Measurements from ENCODE around the gene NKAPD1. TPM values are rescaled to one million over a fixed set of nuclear protein-coding genes. Genes with fewer than 3 reads are reported as not detected.

NKAPD1 gene
- total and polyA plus RNA-seq, 10 of the 15 experiments (the other 5 are each of a cell fraction or from before 2014, with no cell fraction given): 9.6 to 43.3 (median 19.2) TPM

- ChIA-PET CTCF (interaction anchor here (0.9 to 1.3 kb wide), 3 partner anchors 26 to 238 kb away, joined by 3 to 4 read pairs (median 3); no protein-coding TSS in a partner anchor), SMC1A (ENCODE audit: uncharacterized antibody, unreplicated experiment) (interaction anchor here (0.7 to 1.5 kb wide), 3 partner anchors 9 to 27 kb away, joined by 3 to 4 read pairs (median 4); no protein-coding TSS in a partner anchor), RAD21 (ENCODE audit: unreplicated experiment) (no interaction called here), POLR2A (no interaction called here)
- FAIRE-seq (no peak), DNase-seq (ENCODE audit: low read depth, low spot score) (no peak), ATAC-seq (no peak)
- in situ Hi-C loops (cut with MboI) (no loop called here), intact Hi-C loops (cut with micrococcal nuclease; ENCODE audit: unreplicated experiment) (no loop called here)
- Histone ChIP-seq H2AFZ (ENCODE audit: control insufficient read depth, low read depth, low read length) (no peak overlapping the region), H3K27ac (ENCODE audit: control insufficient read depth, insufficient read depth) (no peak overlapping the region), H3K9ac (ENCODE audit: control insufficient read depth, insufficient read depth, low read length) (no peak overlapping the region), H3K27me3 (replicated peaks in 1 of 2; ENCODE audit: control insufficient read depth in 2 of 2, insufficient read depth in 2 of 2, low read length in 1 of 2) (no peaks in the 10 kb centered on the region), H4K20me1 (ENCODE audit: control insufficient read depth, insufficient read depth) (no peaks in the 10 kb centered on the region), H3K4me1 (ENCODE audit: control insufficient read depth, insufficient read depth, low read length) (no peaks in the 10 kb centered on the region), H3K36me3 (ENCODE audit: control insufficient read depth in 2 of 2, insufficient read depth in 2 of 2, low read length in 1 of 2) (peaks cover 0 to 18% of the 10 kb centered on the region in 2 experiments; a peak in 3 of 4 replicates), H3K4me3 (no peak overlapping the region), H3K4me2 (ENCODE audit: control insufficient read depth, insufficient read depth) (no peak overlapping the region), H3K9me3 (replicated peaks; ENCODE audit: control insufficient read depth, insufficient read depth, low read length) (no peaks in the 10 kb centered on the region), H3K79me2 (ENCODE audit: control insufficient read depth, insufficient read depth, low read length) (no peaks in the 10 kb centered on the region)
- 58% methylated on average over 6 of the region's 6 CpGs for WGBS (ENCODE audit: insufficient coverage, insufficient replicate concordance, low lambda C conversion rate, missing lambda C conversion rate)
- no peak for TF ChIP-seq MTA2 (IDR thresholded peaks at IDR 0.05; ENCODE audit: low read depth)
- TF ChIP-seq NFIC (IDR thresholded peaks at IDR 0.05; ENCODE audit: low read depth, low read length): no peak
- no peak for TF ChIP-seq NBN (IDR thresholded peaks at IDR 0.05)
- no peak for TF ChIP-seq CBFB (IDR thresholded peaks at IDR 0.05; ENCODE audit: low read depth)
- no peak for TF ChIP-seq WRNIP1 (IDR thresholded peaks at IDR 0.05; ENCODE audit: borderline replicate concordance, low read depth, low read length)
- BruUV-seq (replicated peaks): TSS peak; percentile 14
These were observed 31.7 kb upstream of the NKAPD1 start for GRCh38 chr11:112042161-112042960.

GRCh38 chr11:112042961-112043304, 31.2 kb upstream of the NKAPD1 start:
- SMC1A ChIA-PET (ENCODE audit: uncharacterized antibody, unreplicated experiment): interaction anchor here (0.7 to 1.5 kb wide), 3 partner anchors 9 to 26 kb away, joined by 3 to 4 read pairs (median 4); no protein-coding TSS in a partner anchor
- no peaks in the 10 kb centered on the region for H3K79me2 ChIP-seq (ENCODE audit: control insufficient read depth, insufficient read depth, low read length)
- in situ Hi-C loops (cut with MboI): no loop called here
- H3K4me2 ChIP-seq (ENCODE audit: control insufficient read depth, insufficient read depth): no peak overlapping the region
- no peak overlapping the region for H3K4me3 ChIP-seq
- no peaks in the 10 kb centered on the region; the same call in 2 of the 3 replicates for H3K9me3 ChIP-seq (replicated peaks; ENCODE audit: control insufficient read depth, insufficient read depth, low read length)
- no TSS peak for BruUV-seq (replicated peaks)
- H3K27ac ChIP-seq (ENCODE audit: control insufficient read depth, insufficient read depth): no peak overlapping the region
- H4K20me1 ChIP-seq (ENCODE audit: control insufficient read depth, insufficient read depth): no peaks in the 10 kb centered on the region
- H2AFZ ChIP-seq (ENCODE audit: control insufficient read depth, low read depth, low read length): no peak overlapping the region
- RAD21 ChIA-PET (ENCODE audit: unreplicated experiment): no interaction called here
- no peaks in the 10 kb centered on the region for H3K4me1 ChIP-seq (ENCODE audit: control insufficient read depth, insufficient read depth, low read length)
- DNase-seq (ENCODE audit: low read depth, low spot score) (no peak), FAIRE-seq (no peak), ATAC-seq (no peak)
- POLR2A ChIA-PET: interaction anchor here (0.7 kb wide), 1 partner anchor 11 kb away, joined by 3 read pairs; no protein-coding TSS in a partner anchor
- no peak overlapping the region for H3K9ac ChIP-seq (ENCODE audit: control insufficient read depth, insufficient read depth, low read length)
- WGBS (ENCODE audit: insufficient coverage, insufficient replicate concordance, low lambda C conversion rate, missing lambda C conversion rate): 98% methylated on average over 2 of the region's 2 CpGs
- peaks cover 0 to 13% of the 10 kb centered on the region in 2 experiments; a peak in 3 of 4 replicates for H3K36me3 ChIP-seq (ENCODE audit: control insufficient read depth in 2 of 2, insufficient read depth in 2 of 2, low read length in 1 of 2)
- no peak for TF ChIP-seq KLF5 (IDR thresholded peaks at IDR 0.05; ENCODE audit: partially characterized antibody)
- TF ChIP-seq IRF4 (IDR thresholded peaks at IDR 0.05; ENCODE audit: low read depth, low read length): no peak
- TF ChIP-seq BCL3 (IDR thresholded peaks at IDR 0.05; ENCODE audit: borderline replicate concordance, insufficient read depth, low read depth, low read length, poor library complexity, severe bottlenecking): no peak
- TF ChIP-seq BHLHE40 (IDR thresholded peaks at IDR 0.05; ENCODE audit: borderline replicate concordance in 1 of 2, low read depth in 2 of 2, low read length in 1 of 2): no peak
- TF ChIP-seq POU2F2 (IDR thresholded peaks at IDR 0.05; ENCODE audit: borderline replicate concordance, low read depth, low read length): no peak
- no peak for TF ChIP-seq GATAD2B (conservative IDR thresholded peaks at IDR 0.05; ENCODE audit: low read depth)
- TF ChIP-seq TBL1XR1 (IDR thresholded peaks at IDR 0.05; ENCODE audit: low read depth, low read length): no peak
- H3K27me3 ChIP-seq (replicated peaks in 1 of 2; ENCODE audit: control insufficient read depth in 2 of 2, insufficient read depth in 2 of 2, low read length in 1 of 2): no peaks in the 10 kb centered on the region
- intact Hi-C loops (cut with micrococcal nuclease; ENCODE audit: unreplicated experiment): no loop called here
- CTCF ChIA-PET: interaction anchor here (0.9 to 1.3 kb wide), 4 partner anchors 17 to 237 kb away, joined by 3 to 4 read pairs (median 3); no protein-coding TSS in a partner anchor

Data from GM12878 (cell line).